CD4-positive, alpha-beta T cell treated with Interferon gamma for 1 hour (primary cell): ENCODE measurements around the gene ARL2.
"Not testable (repeated sequence)": the region's sequence is repeated elsewhere in the genome, so short reads cannot be mapped to it uniquely, and the experiment has no call there.

Experiments used
- DNase-seq: peaks from one replicate; pipeline ENCODE4 v3.0.0-alpha.2; 2020

ARL2 gene

DNA sequence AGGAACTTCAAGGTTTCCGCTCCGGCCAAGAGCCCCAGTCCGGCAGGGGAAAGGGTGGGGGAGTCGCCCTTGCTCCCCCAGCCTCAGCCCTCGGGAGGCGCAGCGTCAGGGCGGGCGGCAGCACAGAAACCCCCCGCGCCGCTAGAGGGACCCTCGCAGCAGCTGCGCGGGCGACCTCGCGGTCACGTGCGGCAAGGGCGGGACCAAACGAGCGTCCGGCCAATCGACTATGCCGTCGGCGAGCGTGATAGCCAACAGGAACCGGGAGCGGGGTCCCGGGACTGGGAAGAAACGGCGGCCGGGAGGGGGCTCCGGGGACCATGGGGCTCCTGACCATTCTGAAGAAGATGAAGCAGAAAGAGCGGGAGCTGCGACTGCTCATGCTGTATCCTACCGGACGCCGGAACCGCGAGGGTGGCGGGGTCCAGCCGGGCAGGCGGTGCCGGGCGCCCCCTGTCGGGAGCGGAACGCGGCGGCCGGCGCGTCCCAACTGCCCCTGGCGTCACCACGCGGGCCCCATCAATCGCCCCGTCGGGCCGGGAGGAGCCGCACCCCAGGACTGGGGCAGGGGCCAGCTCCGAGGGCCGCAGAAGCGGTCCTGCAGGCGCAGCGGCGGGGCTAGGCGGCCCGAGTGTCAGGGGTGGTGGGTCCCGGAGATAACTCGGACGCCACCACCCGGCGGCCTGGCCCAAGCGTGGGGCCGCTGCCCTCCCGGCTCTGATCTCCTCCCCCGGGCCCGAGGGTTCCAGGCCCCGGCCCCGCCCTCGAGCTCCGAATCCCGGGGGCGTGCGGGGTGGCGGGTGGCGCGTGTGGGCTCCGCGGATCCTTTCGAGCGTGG is at the start of gene ARL2:
TSS of gene ARL2 (plus strand) at position 273 of the 838 bp plus-strand sequence. CDS start at position 321, 48 bp downstream.
- DNase-seq, result peak; percentile 88

- DNase-seq, result no peak
These were observed 46.6 kb upstream of the ARL2 start for GRCh38 chr11:64967375-64967774.

DNA sequence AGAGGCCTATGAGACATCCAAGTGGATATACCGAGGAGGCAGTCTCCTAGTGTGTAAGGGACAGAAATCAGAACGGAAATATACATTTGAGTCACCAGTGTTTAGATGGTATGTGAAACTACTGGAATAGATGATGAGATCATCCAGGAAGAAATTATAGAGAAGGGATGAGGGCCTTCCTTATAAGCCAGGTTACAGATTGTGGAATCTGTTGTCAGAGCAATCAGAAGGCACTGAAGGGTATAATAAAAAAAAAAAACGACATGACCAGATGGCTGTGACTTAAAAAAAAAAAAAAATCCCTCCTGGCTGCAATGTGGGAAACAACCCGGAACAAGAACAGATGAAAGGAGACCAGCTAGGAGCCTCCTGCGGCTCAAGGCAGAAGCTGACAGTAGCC is 44.8 kb upstream of the ARL2 start:
- no peak for DNase-seq

DNA sequence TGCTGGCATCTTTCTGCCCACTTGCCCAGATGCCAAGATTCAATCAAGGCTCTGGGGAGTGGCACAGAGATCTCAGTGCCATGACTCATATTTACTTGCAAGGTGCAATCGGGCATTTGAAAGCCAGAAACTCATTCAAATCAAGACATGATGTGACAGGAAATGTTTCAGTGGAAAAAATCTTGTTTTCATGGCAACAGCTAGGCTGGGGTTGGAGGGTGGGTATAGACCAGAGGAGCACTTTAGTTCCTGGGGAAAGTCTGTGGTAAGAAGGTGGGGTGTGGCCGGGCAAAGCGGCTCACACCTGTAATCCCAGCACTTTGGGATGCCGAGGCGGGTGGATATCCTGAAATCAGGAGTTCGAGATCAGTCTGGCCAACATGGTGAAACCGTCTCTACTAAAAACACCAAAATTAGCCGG is 43.2 kb upstream of the ARL2 start:
- no peak for DNase-seq

DNA sequence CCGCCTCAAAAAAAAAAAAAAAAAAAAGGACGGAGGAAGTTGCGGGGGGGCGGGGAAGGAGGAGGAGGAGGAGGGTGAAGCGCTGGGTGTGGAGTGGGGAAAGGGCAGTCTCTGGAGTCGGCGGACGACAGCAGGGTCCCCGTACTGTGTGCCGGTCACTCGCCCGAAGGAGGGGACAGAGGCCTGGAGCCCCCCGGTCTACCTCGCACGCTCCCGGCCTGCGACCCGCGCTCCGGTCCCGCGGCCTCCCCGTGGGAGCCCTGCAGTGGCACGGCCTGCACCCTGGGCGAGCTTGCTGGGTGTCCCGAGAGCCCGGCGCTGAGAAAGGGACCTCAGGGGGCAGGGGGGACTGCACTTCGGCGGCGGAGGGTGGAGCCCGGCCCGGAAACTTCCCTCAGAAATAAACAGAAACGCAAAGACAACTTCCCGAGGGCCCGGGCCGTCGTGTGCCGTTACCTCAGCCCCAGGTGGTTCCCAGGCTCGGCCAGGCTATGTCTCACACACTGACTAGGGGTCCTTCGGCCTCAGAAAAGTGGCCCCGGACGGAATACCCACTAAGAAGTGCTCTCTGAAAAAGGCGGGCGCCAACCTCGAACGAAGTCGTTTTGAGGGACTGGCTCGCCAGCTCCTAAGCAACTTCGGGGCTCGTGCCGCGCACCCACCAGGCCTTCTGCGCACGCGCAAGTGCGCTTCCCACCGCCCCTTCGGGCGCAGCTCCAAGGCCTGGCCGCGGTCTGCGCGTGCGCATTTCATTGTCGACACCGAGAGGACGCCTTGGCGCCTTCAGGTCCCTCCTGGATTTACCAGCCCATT is 42.3 kb upstream of the ARL2 start, which contains the start of gene MAJIN:
TSS of gene MAJIN (minus strand) at position 688 of the 813 bp plus-strand sequence. CDS start 12,703 bp downstream, outside the sequence.
- peak; percentile 90 for DNase-seq

DNA sequence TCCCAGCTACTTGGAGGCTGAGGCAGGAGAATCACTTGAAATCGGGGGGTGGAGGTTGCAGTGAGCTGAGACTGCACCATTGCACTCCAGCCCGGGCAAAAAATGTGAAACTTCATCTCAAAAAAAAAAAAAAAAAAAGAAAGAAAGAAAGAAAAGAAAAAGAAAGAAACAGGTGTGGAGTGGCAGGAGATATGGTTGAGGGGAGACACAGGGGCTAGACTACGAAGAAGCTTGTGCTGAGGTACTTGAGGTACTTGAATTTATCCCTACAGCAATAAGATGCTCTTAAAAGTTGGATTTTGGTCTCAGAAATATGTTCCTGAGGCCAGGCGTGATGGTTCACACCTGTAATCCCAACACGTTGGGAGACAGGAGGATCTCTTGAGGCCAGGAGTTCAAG is 39.8 kb upstream of the ARL2 start:
- DNase-seq, result no peak

- DNase-seq, result no peak
These were observed 37.3 kb upstream of the ARL2 start for GRCh38 chr11:64976651-64977050.

- not testable (repeated sequence) for DNase-seq
These were observed 30.6 kb upstream of the ARL2 start for GRCh38 chr11:64983339-64983738.

DNA sequence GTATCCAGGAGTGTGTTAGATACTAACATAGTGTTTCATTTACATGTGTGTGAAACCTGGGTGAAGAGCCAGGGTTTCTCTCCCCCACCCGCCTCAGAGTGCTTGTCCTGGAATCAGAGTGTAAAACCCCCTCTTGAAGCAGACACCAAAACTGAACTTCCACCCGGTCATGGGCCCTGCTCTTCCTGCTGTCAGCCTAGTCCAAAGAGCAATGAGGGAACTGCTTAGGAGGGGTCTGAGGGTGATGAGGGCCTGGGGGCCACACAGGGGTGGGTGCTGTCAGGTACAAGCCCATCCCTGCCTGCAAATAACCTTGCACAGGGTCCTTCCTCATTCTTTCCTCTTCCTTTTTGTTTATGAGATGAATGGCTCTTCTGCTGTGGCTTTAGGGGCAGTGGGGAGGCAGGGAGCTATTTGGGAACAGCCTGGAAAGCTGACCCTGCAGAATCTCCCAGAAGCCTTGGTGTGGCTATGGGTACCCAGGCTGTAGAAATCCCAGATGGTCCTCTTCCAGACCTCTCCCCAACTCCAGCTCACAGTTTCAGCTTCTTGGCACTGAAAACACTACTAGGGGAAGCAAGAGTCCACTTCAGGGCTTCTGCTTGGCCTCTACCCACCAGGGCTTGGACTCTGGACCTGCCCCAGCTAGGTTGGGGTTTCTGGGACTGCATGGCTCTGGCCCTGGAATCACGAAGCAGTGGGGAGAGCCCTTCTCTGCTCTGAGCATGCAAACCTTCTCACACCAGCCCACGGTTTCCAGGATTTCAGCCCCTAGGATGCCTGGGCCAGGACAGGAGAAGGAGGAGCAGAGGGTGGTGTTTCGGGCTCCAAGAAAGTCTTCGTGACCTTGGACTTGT is 25.7 kb upstream of the ARL2 start:
- no peak for DNase-seq

GRCh38 chr11:64989416-64989815 is 24.5 kb upstream of the ARL2 start:
- no peak for DNase-seq

DNA sequence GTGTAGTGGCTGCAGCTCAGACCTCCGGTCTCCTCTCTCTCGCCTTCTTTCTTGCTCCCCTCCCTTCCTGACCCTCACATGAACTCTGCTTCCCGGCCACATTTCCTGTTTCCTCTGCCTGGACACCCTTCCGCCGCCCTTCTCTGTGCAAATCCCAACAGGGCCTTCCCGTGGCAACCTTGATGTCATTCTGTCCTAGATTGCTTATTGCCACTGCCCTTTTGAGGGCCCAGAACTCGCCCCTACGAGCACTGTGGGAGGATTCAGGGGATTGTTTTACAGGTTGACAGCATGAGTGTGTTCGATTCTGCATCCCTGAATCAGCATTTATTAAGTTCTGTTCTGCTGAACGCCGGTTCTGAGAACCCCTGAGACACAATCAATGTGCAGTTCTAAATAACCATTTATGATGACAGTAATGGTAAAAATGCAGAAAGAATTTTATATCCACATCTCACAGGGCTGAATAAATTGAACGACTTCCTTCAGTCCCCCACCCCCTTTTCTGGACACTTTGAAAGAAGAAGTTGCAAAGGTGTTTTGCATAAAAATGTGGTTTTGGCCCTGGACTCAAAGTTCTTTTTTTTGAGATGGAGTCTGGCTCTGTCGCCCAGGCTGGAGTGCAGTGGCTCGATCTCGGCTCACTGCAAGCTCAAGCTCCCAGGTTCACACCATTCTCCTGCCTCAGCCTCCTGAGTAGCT is 23.6 kb upstream of the ARL2 start:
- DNase-seq, result peak; percentile 33

DNA sequence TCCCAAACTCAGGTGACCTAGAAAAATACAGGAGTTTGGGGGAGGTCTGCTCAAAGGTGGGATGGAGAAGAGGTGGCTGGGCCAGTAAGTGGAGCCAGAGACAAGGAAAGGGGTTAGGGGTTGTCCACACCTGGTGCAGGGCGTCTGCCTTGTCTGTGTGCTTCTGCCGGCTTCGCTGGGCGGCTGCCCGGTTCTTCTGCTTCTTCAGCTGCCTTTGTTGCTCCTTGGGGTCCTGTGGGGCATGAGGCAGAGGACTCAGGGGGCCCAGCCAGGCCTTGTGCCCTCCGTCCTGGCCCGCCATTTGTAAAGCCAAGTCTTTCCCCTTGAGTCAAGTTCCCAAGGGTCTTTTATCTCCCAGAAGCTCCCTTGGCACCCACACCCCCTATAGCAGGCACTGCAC is 19.6 kb upstream of the ARL2 start:
- DNase-seq, result no peak

GRCh38 chr11:64996327-64996709 is 17.6 kb upstream of the ARL2 start:
- no peak for DNase-seq

DNA sequence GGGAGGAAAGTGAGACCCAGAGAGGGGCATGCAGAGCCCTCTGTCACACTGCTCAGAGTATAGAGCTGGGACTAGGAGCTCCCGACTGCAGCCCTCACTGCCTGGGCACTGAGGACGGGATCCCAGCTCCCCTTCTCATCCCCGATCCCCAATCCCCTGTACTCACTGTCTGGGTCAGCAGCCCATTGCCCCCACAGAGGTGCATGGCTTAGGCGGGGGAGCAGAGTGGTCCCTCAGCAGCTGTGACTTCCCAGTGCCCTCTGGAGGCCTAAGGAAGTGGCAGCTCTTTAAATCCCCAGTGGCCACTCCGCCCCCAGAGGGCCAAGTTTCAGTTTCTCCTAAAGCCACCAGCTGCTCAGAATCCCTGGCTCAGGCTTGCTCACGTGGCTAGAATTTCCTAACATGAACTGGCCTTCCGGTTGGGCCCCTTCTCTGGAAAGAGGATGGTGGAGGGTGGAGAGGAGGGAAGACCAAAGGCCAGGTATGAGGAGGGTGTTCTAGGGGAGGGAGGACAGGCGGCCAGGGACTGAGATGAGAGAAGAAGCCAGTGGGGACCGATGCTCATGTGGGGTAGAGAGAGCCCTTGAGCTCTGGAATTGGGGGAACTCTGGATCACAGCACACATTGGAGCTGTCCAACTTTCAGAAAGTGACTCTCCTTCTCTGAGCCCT is 17.1 kb upstream of the ARL2 start, which contains the start of gene BATF2:
TSS of gene BATF2 (minus strand) at position 262 of the 671 bp plus-strand sequence. CDS start at position 205, 57 bp downstream.
- DNase-seq, result peak; percentile 72

DNA sequence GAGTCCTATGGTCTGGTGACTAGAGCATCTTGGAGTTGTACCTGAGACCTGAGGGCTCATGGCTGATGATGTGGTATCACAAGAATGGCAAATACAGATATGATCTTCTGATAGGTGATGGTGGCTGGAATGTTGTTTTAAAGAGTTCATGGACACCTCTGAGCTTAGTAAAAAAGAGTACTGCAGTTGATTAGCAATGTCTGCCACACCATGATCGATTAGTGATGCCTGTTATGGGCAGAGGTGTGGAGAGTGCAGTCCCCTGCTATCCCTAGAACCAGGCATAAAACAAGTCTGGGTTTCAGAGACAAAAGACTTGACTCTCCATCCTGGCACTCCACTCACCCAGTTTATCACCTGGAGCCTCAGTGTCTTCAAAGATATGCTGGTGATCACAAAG is 15.8 kb upstream of the ARL2 start:
- no peak for DNase-seq

DNA sequence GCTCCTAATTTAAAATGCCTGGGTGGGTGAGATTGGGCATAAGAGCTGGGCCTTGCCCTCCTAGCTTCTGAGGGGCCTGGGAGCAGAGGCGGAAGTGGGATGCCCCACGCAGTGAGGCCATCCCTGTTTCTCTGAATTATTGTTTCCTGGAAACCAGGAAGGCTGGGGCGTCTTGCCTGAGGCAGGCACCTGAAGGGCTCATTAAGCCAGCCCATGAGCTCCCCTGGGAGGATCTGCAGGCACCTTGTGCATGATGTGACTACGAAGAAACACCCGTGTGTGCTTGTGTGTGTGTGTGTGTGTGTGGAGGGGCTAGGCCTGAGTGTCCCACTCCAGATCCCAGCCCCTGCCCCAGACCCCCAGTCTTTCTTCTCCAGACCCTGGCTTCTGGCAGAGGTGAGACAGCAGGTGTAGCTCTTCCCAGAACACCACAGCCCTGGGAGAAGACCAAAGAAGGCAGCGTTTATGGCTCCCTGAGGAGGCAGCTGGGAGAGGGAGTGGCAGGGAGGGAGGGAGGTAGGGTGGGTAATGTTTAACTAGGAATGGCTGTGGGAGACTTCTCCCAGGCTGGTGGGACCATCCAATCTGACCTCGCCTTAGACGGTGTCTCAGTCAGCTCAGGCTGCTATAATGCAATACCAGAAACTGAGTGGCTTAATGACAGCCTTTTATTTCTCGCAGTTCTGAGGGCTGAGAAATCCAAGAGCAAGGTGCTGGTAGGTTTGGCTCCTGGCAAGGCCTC is 15.1 kb upstream of the ARL2 start:
- no peak for DNase-seq

DNA sequence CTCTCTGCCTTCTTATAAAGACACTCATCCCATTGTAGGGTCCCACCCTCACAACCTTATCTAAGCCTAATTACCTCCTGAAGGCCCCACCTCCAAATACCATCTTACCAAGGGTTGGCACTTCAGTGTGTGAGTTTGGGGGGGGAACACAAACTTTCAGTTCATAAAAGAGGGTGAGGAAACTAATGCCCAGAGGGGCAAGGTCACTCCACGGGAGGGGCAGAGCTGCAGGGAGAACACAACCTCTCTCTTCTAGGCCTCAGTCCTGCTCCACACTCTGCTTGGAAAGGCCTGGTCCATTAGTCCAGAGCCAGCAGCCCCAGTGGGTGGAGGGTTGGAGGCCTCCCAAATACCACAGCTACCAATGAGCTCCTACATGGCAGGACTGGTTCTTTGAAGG is 14.5 kb upstream of the ARL2 start:
- no peak for DNase-seq

- no peak for DNase-seq
These were observed 11.3 kb upstream of the ARL2 start for GRCh38 chr11:65002706-65003105.

- DNase-seq, result no peak
These were observed 10.7 kb upstream of the ARL2 start for GRCh38 chr11:65003282-65003681.

GRCh38 chr11:65003968-65004367 is 10.0 kb upstream of the ARL2 start:
- DNase-seq, result not testable (repeated sequence)

GRCh38 chr11:65008016-65008415 is 5.9 kb upstream of the ARL2 start:
- DNase-seq, result no peak
